GM12878 (cell line): ENCODE data around the gene CNOT3. TPM values are rescaled to one million over a fixed set of nuclear protein-coding genes. Genes with fewer than 3 reads are reported as not detected.

Experiments used
- ATAC-seq: fragments of 200-7000 bp; cut with Tn5 transposase; 3 replicates; pipeline ENCODE4 v1.9.1; 2020; ENCODE audit warnings: mild to moderate bottlenecking, moderate library complexity
- BruUV-seq: library from RNA; stranded (reverse); fragments of 400-500 nt; replicated peaks from 2 replicates; lab custom pipeline; 2021; lab: Mats Ljungman, UMichigan
- CTCF ChIA-PET: fragments of 300-600 bp; sonication (Branson Sonifier 250); formaldehyde crosslinking; extraction: SDS; loops from one replicate; lab custom pipeline; 2021; ENCODE audit warnings: inconsistent platforms; lab: Yijun Ruan, JAX
- POLR2A ChIA-PET: fragments of 350-600 bp; formaldehyde crosslinking; extraction: SDS; loops from one replicate; lab custom pipeline; 2021; ENCODE audit warnings: inconsistent platforms; lab: Charles Lee
- RAD21 ChIA-PET: fragments of 300-600 bp; sonication (Branson Sonifier 250); formaldehyde crosslinking; loops from one replicate; lab custom pipeline; 2023; ENCODE audit warnings: antibody characterized with exemption; ENCODE audit not compliant: unreplicated experiment; lab: Charles Lee
- SMC1A ChIA-PET: fragments of 300-600 bp; sonication (Branson Sonifier 250); formaldehyde crosslinking; loops from one replicate; lab custom pipeline; 2023; ENCODE audit not compliant: unreplicated experiment, uncharacterized antibody; lab: Charles Lee
- DNase-seq: peaks from one replicate; pipeline ENCODE4 v3.0.0-alpha.2; 2011; ENCODE audit warnings: low read depth, low spot score
- FAIRE-seq: peaks from 3 replicates; lab custom pipeline; 2011; peaks lifted over from hg19 to GRCh38; lab: Jason Lieb, UNC
- H2AFZ ChIP-seq: 2 replicates; pipeline ENCODE4 v1.6.0; 2011; ENCODE audit warnings: low read depth, low read length, control low read depth; ENCODE audit not compliant: control insufficient read depth
- H3K27ac ChIP-seq: 2 replicates; pipeline ENCODE4 v1.5.1; 2011; ENCODE audit warnings: control low read depth; ENCODE audit not compliant: control insufficient read depth, insufficient read depth
- H3K27me3 ChIP-seq, 2 experiments: replicated peaks in 1 of 2; 2 replicates each; pipeline versions ENCODE4 v1.6.0 to v1.6.1; 2011; ENCODE audit warnings: low read length in 1 of 2; ENCODE audit not compliant: control insufficient read depth in 2 of 2, insufficient read depth in 2 of 2
- H3K36me3 ChIP-seq, 2 experiments: 2 replicates each; pipeline ENCODE4 v1.5.1; 2011; ENCODE audit warnings: low read length in 1 of 2; ENCODE audit not compliant: control insufficient read depth in 2 of 2, insufficient read depth in 2 of 2
- H3K4me1 ChIP-seq: 2 replicates; pipeline ENCODE4 v1.6.1; 2011; ENCODE audit warnings: mild to moderate bottlenecking, low read length, moderate library complexity, mixed read lengths; ENCODE audit not compliant: control insufficient read depth, insufficient read depth
- H3K4me2 ChIP-seq: 2 replicates; pipeline ENCODE4 v1.6.0; 2011; ENCODE audit warnings: control low read depth; ENCODE audit not compliant: control insufficient read depth, insufficient read depth
- H3K4me3 ChIP-seq: fragments of 200-600 bp; sonication (generic); 2 replicates; pipeline ENCODE4 v1.5.1; 2016
- H3K79me2 ChIP-seq: 2 replicates; pipeline ENCODE4 v1.6.0; 2011; ENCODE audit warnings: low read length; ENCODE audit not compliant: control insufficient read depth, insufficient read depth
- H3K9ac ChIP-seq: 2 replicates; pipeline ENCODE4 v1.8.0; 2011; ENCODE audit warnings: low read length, control low read depth, mixed read lengths; ENCODE audit not compliant: control insufficient read depth, insufficient read depth
- H3K9me3 ChIP-seq: replicated peaks from 3 replicates; pipeline ENCODE4 v1.5.1; 2011; ENCODE audit warnings: mild to moderate bottlenecking, low read length; ENCODE audit not compliant: control insufficient read depth, insufficient read depth
- H4K20me1 ChIP-seq: 2 replicates; pipeline ENCODE4 v1.6.0; 2011; ENCODE audit not compliant: control insufficient read depth, insufficient read depth
- HDAC2 ChIP-seq: fragments of 200-600 bp; sonication (generic); IDR thresholded peaks from 2 replicates; pipeline ENCODE4 v1.6.1; 2017
- KAT2A ChIP-seq: conservative IDR thresholded peaks from 2 replicates; pipeline ENCODE4 v1.6.1; 2011; ENCODE audit warnings: low read depth, low read length; ENCODE audit not compliant: control insufficient read depth
- NFYB ChIP-seq: IDR thresholded peaks from 2 replicates; pipeline ENCODE4 v1.6.1; 2011; ENCODE audit warnings: low read depth, mild to moderate bottlenecking, low read length, improper control_type of control experiment, moderate library complexity; ENCODE audit not compliant: insufficient read depth
- ZNF217 ChIP-seq: fragments of 450-650 bp; IDR thresholded peaks from 2 replicates; pipeline ENCODE4 v1.6.1; 2017; ENCODE audit warnings: antibody characterized with exemption, mild to moderate bottlenecking
- WGBS: methylation state at CpG from one replicate; pipeline ENCODE4 v1.1.6; 2016; ENCODE audit warnings: low lambda C conversion rate; ENCODE audit not compliant: insufficient replicate concordance, insufficient coverage; ENCODE audit errors: missing lambda C conversion rate; 5-methylcytosine and 5-hydroxymethylcytosine counted together
- in situ Hi-C: fragments of 300-500 bp; cut with MboI; formaldehyde crosslinking; loops from 9 replicates; pipeline ENCODE4 v1.14.3; 2018; ENCODE audit warnings: mixed read lengths
- intact Hi-C: fragments of 100-400 bp; cut with micrococcal nuclease; formaldehyde crosslinking; loops from one replicate; pipeline ENCODE4 v1.14.2; 2022; ENCODE audit not compliant: unreplicated experiment
- polyA plus RNA-seq, 11 experiments: library from polyadenylated mRNA; depleted of rRNA in 4 of 11; unstranded in 6 of 11; stranded (reverse) in 5 of 11; fragments of >200 nt; fragmentation: Nextera tagmentation in 4 of 11; fragmentation: Illumina TruSeq in 1 of 11; extraction: Ambion mirVana in 4 of 11; extraction: Trizol in 1 of 11; gene quantifications; 1 replicate in 1 of 11; 2 replicates in 10 of 11; pipeline versions ENCODE4 v1.2.1 to v1.2.3, GENCODE V29; 2011 to 2016; ENCODE audit warnings: inconsistent platforms in 2 of 11, missing spikeins in 2 of 11, low read depth in 1 of 11
- total RNA-seq, 4 experiments: library from RNA; depleted of rRNA in 3 of 4; stranded (reverse); fragments of >200 nt in 3 of 4; fragmentation: Illumina TruSeq in 1 of 4; extraction: Trizol in 1 of 4; gene quantifications; 2 replicates each; pipeline versions ENCODE4 v1.2.1 to v1.2.3, GENCODE V29; 2013 to 2021

The CNOT3 gene
- total and polyA plus RNA-seq, 10 of the 15 experiments (the other 5 are each of a cell fraction or from before 2014, with no cell fraction given) = 0.14 to 45.1 (median 14.0) TPM

GRCh38 chr19:54094426-54095000, 43.0 kb upstream of the CNOT3 start:
- DNase-seq = no peak
- FAIRE-seq = no peak
- RAD21 ChIA-PET = no interaction called here
- TF ChIP-seq HDAC2 (no peak), KAT2A (no peak), NFYB (peak; percentile 56)
- WGBS = 38% methylated on average over 17 of the region's 17 CpGs
- Histone ChIP-seq H4K20me1 (no peaks in the 10 kb centered on the region), H3K79me2 (no peaks in the 10 kb centered on the region), H3K4me1 (no peaks in the 10 kb centered on the region), H3K4me2 (no peak overlapping the region), H3K9ac (no peak overlapping the region), H2AFZ (no peak overlapping the region), H3K36me3 (no peaks in the 10 kb centered on the region), H3K27ac (no peak overlapping the region), H3K4me3 (no peak overlapping the region), H3K9me3 (peaks cover 2% of the 10 kb centered on the region; the same call in 2 of the 3 replicates), H3K27me3 (no peaks in the 10 kb centered on the region; a peak in 2 of 4 replicates)
- CTCF ChIA-PET = no interaction called here
- in situ Hi-C loops (no loop called here), intact Hi-C loops (no loop called here)
- SMC1A ChIA-PET = no interaction called here
- ATAC-seq = no peak
- POLR2A ChIA-PET = interaction anchor here (0.6 kb wide), 1 partner anchor 1410 kb away, joined by 3 read pairs; no protein-coding TSS in a partner anchor
- no TSS peak for BruUV-seq

GRCh38 chr19:54095136-54095858, 42.3 kb upstream of the CNOT3 start:
- Histone ChIP-seq H3K27me3 (no peaks in the 10 kb centered on the region; a peak in 2 of 4 replicates), H3K9me3 (peaks cover 2% of the 10 kb centered on the region; the same call in 2 of the 3 replicates), H2AFZ (no peak overlapping the region), H4K20me1 (no peaks in the 10 kb centered on the region), H3K4me2 (peak overlapping the region; percentile 54; the same call in 1 of the 2 replicates), H3K4me1 (no peaks in the 10 kb centered on the region), H3K79me2 (no peaks in the 10 kb centered on the region), H3K27ac (no peak overlapping the region), H3K9ac (no peak overlapping the region), H3K4me3 (no peak overlapping the region), H3K36me3 (no peaks in the 10 kb centered on the region)
- WGBS = 72% methylated on average over 21 of the region's 22 CpGs
- POLR2A ChIA-PET = interaction anchor here (0.6 kb wide), 1 partner anchor 1409 kb away, joined by 3 read pairs; no protein-coding TSS in a partner anchor
- CTCF ChIA-PET = no interaction called here
- ATAC-seq (no peak), DNase-seq (no peak), FAIRE-seq (no peak)
- SMC1A ChIA-PET = no interaction called here
- intact Hi-C loops = no loop called here
- in situ Hi-C loops = no loop called here
- RAD21 ChIA-PET = no interaction called here
- no TSS peak for BruUV-seq
- TF ChIP-seq ZNF217 = no peak
